ENCODE results near the gene MYO1H.
A peak's percentile ranks its signal among the peaks of the same experiment; 100 is the strongest.
"Not testable (repeated sequence)": the region's sequence is repeated elsewhere in the genome, so short reads cannot be mapped to it uniquely, and the experiment has no call there.

The MYO1H gene

DNA sequence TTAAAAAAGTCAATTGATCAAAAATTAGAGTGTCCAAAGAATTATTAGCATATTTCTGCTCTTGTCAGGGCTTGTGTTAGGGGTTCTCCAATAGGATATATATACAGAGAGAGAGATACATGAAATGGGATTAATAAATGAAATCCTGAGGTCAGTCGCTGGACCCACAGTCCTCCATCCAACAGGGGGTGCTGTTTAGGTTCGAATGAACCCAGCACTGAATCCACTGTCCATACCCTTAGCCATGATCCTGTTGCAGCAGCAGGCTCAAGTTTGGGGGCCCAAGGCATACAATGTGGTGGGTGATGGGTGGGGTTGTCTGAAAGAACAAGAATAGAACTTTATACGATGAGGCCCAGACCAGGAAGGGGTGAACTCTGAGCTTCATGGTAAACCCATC is 780 bp upstream of the MYO1H start:
- no peak for FAIRE-seq

GRCh38 chr12:109352184-109352583 is 4.5 kb downstream of the MYO1H start:
- no peak for FAIRE-seq

DNA sequence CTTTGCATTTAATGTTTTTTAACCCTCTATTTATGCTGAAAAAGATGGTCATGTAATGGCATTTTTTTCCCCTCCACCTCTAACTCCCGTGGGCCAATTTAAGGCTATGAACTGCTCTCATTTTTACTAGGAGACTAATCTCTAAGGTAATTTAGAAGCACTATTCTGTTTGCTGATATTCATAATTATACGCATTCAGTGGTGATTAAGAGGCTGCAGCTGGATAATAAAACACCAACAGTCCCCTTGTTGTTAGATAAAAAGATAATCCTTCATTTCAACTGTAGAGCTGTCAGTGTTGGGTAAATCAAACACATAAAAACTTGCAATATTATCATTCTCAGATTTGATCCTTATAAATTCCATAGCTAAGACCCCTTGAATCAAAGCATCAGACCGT is 8.9 kb downstream of the MYO1H start:
- FAIRE-seq = no peak

GRCh38 chr12:109357032-109357431 is 9.3 kb downstream of the MYO1H start:
- no peak for FAIRE-seq

DNA sequence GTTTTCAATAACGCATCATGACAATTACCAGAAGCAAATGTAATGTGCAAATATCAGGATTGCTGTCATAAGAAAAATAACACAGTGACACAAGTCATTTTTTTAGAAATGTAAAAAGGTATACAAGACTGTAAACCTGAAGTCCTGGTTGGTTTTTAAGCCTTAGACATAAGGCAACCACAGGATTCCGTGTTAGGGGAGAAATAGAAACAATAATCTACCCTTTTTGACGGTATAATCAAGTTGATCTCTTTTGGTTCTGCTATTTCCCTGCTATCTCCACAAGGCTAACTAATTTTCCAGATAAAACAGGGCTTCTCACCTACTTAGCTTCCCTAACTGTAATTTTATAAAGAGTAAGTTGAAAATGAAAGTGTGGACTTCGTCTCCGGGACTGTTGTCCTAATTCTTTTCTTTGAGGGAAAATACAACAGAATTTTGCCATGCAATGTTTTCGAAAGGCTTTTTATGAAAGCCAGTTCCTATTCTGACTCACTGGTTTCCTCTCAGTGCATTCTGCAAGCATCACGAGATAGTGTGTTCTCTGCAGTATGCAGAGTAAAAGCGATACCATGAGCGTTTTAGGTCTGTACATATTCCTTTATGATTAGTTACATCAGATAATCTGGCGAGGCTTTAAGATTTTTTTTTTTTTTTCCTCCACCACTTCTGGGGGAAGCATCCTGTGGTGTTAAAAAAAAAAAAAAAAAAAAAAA is 10.6 kb downstream of the MYO1H start:
- FAIRE-seq = no peak

DNA sequence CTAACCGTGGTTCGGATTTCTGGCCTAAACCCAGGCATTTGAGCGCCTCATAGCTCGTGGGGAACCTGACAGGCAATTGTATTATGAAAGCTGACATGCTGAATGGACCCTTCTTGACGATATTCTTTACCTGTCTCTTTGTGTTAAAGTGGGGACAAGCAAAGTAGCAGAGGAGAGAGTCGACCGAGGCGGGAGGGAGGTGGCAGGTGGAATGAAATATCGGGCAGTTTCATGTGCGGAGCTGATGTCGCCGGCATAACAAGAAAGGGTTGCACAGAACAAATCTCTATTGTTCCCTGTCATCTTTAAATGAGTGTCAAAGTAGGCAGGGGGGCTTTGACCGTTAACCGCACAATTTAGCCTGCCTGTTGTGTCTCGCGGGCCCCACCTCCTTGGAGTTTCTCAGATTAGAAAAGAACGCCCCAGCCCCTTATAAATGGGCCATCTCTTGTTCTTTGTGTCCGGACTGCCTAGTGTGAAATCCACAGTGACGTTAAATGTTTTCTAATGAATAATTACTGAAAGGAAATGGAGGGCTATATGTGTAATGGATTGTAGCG is 11.5 kb downstream of the MYO1H start:
- no peak for FAIRE-seq

DNA sequence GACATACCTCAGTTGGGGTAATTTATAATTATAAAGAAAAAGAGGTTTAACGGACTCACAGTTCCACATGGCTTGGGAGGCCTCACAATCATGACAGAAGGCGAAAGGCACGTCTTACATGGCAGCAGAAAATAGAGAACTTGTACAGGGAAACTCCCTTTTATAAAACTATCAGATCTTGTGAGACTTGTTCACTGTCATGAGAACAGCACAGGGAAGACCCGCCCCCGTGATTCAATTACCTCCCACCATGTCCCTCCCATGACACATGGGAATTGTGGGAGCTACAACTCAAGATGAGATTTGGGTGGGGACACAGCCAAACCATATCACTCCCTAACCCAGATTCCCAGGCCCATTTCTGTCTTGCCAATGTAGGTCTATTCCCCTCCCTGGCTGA is 22.1 kb downstream of the MYO1H start:
- no peak for FAIRE-seq

- FAIRE-seq = no peak
Measured at GRCh38 chr12:109377139-109377685, 29.5 kb downstream of the MYO1H start.

- no peak for FAIRE-seq
Measured at GRCh38 chr12:109378569-109378968, 30.9 kb downstream of the MYO1H start.

- no peak for FAIRE-seq
Measured at GRCh38 chr12:109382031-109382430, 34.3 kb downstream of the MYO1H start.

DNA sequence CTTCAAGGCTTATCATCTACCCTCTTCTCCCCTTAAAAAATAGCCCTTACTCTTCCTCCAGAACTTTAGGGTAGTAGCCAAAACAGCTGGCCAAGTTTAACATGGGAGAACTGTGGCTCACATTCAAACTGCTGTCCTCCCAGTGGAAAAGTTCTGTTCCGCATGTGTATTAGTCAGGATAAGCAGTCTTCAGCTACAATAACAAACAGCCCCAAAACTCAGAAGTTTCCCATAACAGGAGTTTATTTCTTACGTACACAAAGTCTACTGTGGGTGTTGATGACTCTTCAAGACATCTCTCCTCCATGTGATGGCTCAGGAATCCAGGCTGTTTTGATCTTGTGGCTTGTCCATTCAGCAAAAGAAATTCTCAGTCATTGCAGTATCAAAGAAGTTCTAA is 35.5 kb downstream of the MYO1H start:
- no peak for FAIRE-seq

- peak; percentile 87 for FAIRE-seq
Measured at GRCh38 chr12:109385339-109386058, 37.8 kb downstream of the MYO1H start.

- no peak for FAIRE-seq
Measured at GRCh38 chr12:109386059-109386433, 38.3 kb downstream of the MYO1H start.

DNA sequence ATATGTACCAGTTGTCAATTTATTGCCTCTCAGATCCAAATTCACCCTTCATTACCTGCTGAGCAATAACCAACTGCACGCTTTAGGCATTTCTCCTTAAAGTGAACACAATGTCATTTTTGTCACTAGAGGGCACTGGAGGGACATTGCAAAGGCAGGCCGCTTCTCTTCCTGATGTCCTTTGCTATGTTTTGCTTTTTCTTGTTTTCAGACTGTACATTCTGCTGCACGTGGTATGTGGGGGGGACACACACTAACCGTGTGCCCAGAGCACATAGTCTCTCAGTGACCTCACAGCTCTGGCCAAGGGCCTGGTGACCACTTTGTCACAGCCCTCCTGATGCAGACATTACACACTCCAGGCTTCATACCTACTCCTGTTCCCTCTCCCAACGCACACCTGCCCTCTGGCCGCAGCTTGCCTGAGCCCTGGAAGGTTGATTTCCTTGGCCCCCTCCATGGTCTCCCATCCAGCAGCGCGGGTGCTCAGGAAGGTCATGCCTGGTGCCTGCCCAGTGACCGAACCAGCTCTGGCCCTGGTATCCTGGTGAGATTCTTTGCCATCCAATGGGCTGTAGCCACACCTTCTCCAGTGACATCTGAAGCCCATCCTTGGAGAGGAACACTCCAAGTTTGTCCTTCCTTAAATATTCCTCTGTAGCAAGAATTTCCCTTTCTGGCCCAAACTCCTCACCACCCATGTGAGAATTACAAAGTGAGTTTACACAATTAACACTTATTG is 39.9 kb downstream of the MYO1H start:
- FAIRE-seq = no peak

- no peak for FAIRE-seq
Measured at GRCh38 chr12:109388167-109388563, 40.5 kb downstream of the MYO1H start.

DNA sequence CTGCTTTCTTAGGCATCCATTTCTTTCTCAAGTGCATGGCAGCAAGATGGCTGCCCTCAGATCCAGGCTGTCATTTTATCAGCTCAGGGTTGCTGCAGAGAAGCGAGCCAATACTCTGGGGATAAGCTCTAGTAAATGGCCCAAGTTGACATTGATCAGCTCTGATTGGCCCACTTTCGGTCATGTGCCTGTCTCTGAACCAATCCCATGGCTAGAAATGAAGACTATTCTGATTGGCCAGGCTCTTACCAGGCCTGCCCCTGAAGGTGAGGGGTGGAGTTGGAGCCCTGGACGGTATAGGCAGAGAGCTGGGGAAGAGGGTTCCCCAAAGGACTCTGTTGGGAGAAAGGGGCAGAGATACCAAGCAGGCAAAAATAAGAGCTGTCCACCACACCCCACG is 41.4 kb downstream of the MYO1H start:
- no peak for FAIRE-seq

- peak; percentile 57 for FAIRE-seq
Measured at GRCh38 chr12:109393437-109394345, 46.0 kb downstream of the MYO1H start.

DNA sequence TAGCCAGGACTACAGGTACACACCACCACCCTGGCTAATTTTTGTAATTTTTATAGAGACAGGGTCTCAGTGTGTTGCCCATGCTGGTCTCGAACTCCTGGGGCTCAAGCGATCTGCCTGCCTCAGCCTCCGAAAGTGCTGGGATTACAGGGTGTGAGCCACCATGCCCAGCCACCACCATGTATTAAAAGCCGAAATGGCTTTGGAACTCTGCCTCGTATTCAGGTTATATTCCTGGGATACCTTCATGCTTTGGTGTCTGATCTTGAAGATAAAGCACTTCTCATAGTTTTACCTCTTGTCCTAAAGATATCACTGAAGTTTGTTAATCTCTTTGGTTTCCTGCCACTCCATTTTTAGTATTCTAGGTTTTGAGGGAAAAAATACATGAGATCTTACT is 47.2 kb downstream of the MYO1H start:
- no peak for FAIRE-seq

GRCh38 chr12:109404841-109405240 is 57.1 kb downstream of the MYO1H start:
- not testable (repeated sequence) for FAIRE-seq

DNA sequence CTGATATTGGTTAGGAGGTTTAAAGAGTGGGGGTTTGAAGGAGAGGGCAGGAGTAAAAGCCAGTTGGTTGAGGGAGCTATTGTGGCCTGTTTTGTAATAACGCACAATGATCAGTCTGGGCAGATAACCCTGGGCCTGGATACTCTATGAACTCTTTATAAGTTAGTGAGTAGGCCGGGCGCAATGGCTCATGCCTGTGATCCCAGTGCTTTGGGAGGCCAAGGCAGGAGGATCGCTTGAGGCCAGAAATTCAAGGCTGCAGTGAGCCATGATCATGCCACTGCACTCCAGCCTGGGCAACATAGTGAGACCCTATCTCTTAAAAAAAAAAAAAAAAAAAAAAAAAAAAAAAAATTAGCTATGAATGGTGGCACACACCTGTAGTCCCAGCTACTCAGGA is 58.4 kb downstream of the MYO1H start:
- not testable (repeated sequence) for FAIRE-seq

DNA sequence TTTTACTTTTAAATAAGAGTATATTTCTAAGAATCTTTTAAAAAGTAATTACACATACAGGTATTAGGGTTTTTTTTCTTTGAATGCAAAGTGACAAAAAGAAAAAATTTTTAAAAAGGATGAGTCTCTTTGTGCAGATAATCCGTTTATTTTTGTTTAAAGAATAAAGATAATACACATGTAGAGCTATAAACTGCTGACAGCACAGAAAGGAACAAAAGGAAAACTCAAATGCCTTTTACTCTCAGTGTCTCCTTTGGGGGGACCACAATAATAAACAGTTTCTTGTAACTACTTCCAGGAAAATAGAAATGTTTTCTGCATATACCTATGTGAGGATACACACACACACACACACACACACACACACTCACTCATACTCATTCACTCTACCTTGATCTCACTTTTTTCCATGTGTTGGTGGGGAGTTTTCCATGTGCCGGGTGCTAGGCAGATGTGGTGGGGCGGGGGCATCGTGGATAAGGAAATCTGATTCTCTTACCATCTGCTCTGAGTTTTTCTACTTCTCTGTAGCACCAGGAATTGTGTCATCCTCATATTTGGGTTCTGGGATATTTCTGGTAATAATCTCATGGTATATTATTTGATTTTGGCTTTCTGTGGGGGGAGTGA is 71.3 kb downstream of the MYO1H start:
- no peak for FAIRE-seq

All from endometrium (tissue), 2 donors.